GM12878 (cell line): ENCODE results near the gene TMPRSS3. TPM values are rescaled to one million over a fixed set of nuclear protein-coding genes. Genes with fewer than 3 reads are reported as not detected.

Source experiments
- ATAC-seq: fragments of 200-7000 bp; cut with Tn5 transposase; 3 replicates; pipeline ENCODE4 v1.9.1; 2020; ENCODE audit warnings: mild to moderate bottlenecking, moderate library complexity
- BruUV-seq: library from RNA; stranded (reverse); fragments of 400-500 nt; replicated peaks from 2 replicates; lab custom pipeline; 2021; lab: Mats Ljungman, UMichigan
- CTCF ChIA-PET: fragments of 300-600 bp; sonication (Branson Sonifier 250); formaldehyde crosslinking; extraction: SDS; loops from one replicate; lab custom pipeline; 2021; ENCODE audit warnings: inconsistent platforms; lab: Yijun Ruan, JAX
- POLR2A ChIA-PET: fragments of 350-600 bp; formaldehyde crosslinking; extraction: SDS; loops from one replicate; lab custom pipeline; 2021; ENCODE audit warnings: inconsistent platforms; lab: Charles Lee
- RAD21 ChIA-PET: fragments of 300-600 bp; sonication (Branson Sonifier 250); formaldehyde crosslinking; loops from one replicate; lab custom pipeline; 2023; ENCODE audit warnings: antibody characterized with exemption; ENCODE audit not compliant: unreplicated experiment; lab: Charles Lee
- SMC1A ChIA-PET: fragments of 300-600 bp; sonication (Branson Sonifier 250); formaldehyde crosslinking; loops from one replicate; lab custom pipeline; 2023; ENCODE audit not compliant: unreplicated experiment, uncharacterized antibody; lab: Charles Lee
- DNase-seq: peaks from one replicate; pipeline ENCODE4 v3.0.0-alpha.2; 2011; ENCODE audit warnings: low read depth, low spot score
- FAIRE-seq: peaks from 3 replicates; lab custom pipeline; 2011; peaks lifted over from hg19 to GRCh38; lab: Jason Lieb, UNC
- H2AFZ ChIP-seq: 2 replicates; pipeline ENCODE4 v1.6.0; 2011; ENCODE audit warnings: low read depth, low read length, control low read depth; ENCODE audit not compliant: control insufficient read depth
- H3K27ac ChIP-seq: 2 replicates; pipeline ENCODE4 v1.5.1; 2011; ENCODE audit warnings: control low read depth; ENCODE audit not compliant: control insufficient read depth, insufficient read depth
- H3K27me3 ChIP-seq, 2 experiments: replicated peaks in 1 of 2; 2 replicates each; pipeline versions ENCODE4 v1.6.0 to v1.6.1; 2011; ENCODE audit warnings: low read length in 1 of 2; ENCODE audit not compliant: control insufficient read depth in 2 of 2, insufficient read depth in 2 of 2
- H3K36me3 ChIP-seq, 2 experiments: 2 replicates each; pipeline ENCODE4 v1.5.1; 2011; ENCODE audit warnings: low read length in 1 of 2; ENCODE audit not compliant: control insufficient read depth in 2 of 2, insufficient read depth in 2 of 2
- H3K4me1 ChIP-seq: 2 replicates; pipeline ENCODE4 v1.6.1; 2011; ENCODE audit warnings: mild to moderate bottlenecking, low read length, moderate library complexity, mixed read lengths; ENCODE audit not compliant: control insufficient read depth, insufficient read depth
- H3K4me2 ChIP-seq: 2 replicates; pipeline ENCODE4 v1.6.0; 2011; ENCODE audit warnings: control low read depth; ENCODE audit not compliant: control insufficient read depth, insufficient read depth
- H3K4me3 ChIP-seq: fragments of 200-600 bp; sonication (generic); 2 replicates; pipeline ENCODE4 v1.5.1; 2016
- H3K79me2 ChIP-seq: 2 replicates; pipeline ENCODE4 v1.6.0; 2011; ENCODE audit warnings: low read length; ENCODE audit not compliant: control insufficient read depth, insufficient read depth
- H3K9ac ChIP-seq: 2 replicates; pipeline ENCODE4 v1.8.0; 2011; ENCODE audit warnings: low read length, control low read depth, mixed read lengths; ENCODE audit not compliant: control insufficient read depth, insufficient read depth
- H3K9me3 ChIP-seq: replicated peaks from 3 replicates; pipeline ENCODE4 v1.5.1; 2011; ENCODE audit warnings: mild to moderate bottlenecking, low read length; ENCODE audit not compliant: control insufficient read depth, insufficient read depth
- H4K20me1 ChIP-seq: 2 replicates; pipeline ENCODE4 v1.6.0; 2011; ENCODE audit not compliant: control insufficient read depth, insufficient read depth
- BHLHE40 ChIP-seq, 2 experiments: fragments of 450-650 bp in 1 of 2; IDR thresholded peaks; 2 replicates each; pipeline ENCODE4 v1.6.1; 2011 to 2017; ENCODE audit warnings: low read depth in 2 of 2, borderline replicate concordance in 1 of 2, improper control_type of control experiment in 1 of 2, low read length in 1 of 2, mild to moderate bottlenecking in 1 of 2
- CHD2 ChIP-seq: IDR thresholded peaks from 2 replicates; pipeline ENCODE4 v1.6.1; 2011; ENCODE audit warnings: low read depth, low read length, improper control_type of control experiment, borderline replicate concordance
- EED ChIP-seq: sonication (generic); IDR thresholded peaks from 2 replicates; pipeline ENCODE4 v1.6.1; 2016; ENCODE audit warnings: antibody characterized with exemption, low read depth
- IKZF2 ChIP-seq, 2 experiments: fragments of 450-650 bp; IDR thresholded peaks; 2 replicates each; pipeline ENCODE4 v1.6.1; 2017; ENCODE audit warnings: mild to moderate bottlenecking in 2 of 2, moderate library complexity in 2 of 2
- KAT2A ChIP-seq: conservative IDR thresholded peaks from 2 replicates; pipeline ENCODE4 v1.6.1; 2011; ENCODE audit warnings: low read depth, low read length; ENCODE audit not compliant: control insufficient read depth
- LARP7 ChIP-seq: fragments of 450-650 bp; IDR thresholded peaks from 2 replicates; pipeline ENCODE4 v1.6.1; 2017; ENCODE audit warnings: mild to moderate bottlenecking
- NR2C1 ChIP-seq: fragments of 450-650 bp; IDR thresholded peaks from 2 replicates; pipeline ENCODE4 v1.6.1; 2017; ENCODE audit warnings: antibody characterized with exemption, mild to moderate bottlenecking, moderate library complexity
- RAD51 ChIP-seq: fragments of 450-650 bp; IDR thresholded peaks from 2 replicates; pipeline ENCODE4 v1.6.1; 2016; ENCODE audit warnings: moderate library complexity, mild to moderate bottlenecking, inconsistent platforms
- STAT1 ChIP-seq: fragments of 450-650 bp; conservative IDR thresholded peaks from 2 replicates; pipeline ENCODE4 v1.6.1; 2014; ENCODE audit warnings: antibody characterized with exemption, mild to moderate bottlenecking
- WGBS: methylation state at CpG from one replicate; pipeline ENCODE4 v1.1.6; 2016; ENCODE audit warnings: low lambda C conversion rate; ENCODE audit not compliant: insufficient replicate concordance, insufficient coverage; ENCODE audit errors: missing lambda C conversion rate; 5-methylcytosine and 5-hydroxymethylcytosine counted together
- in situ Hi-C: fragments of 300-500 bp; cut with MboI; formaldehyde crosslinking; loops from 9 replicates; pipeline ENCODE4 v1.14.3; 2018; ENCODE audit warnings: mixed read lengths
- intact Hi-C: fragments of 100-400 bp; cut with micrococcal nuclease; formaldehyde crosslinking; loops from one replicate; pipeline ENCODE4 v1.14.2; 2022; ENCODE audit not compliant: unreplicated experiment
- polyA plus RNA-seq, 11 experiments: library from polyadenylated mRNA; depleted of rRNA in 4 of 11; unstranded in 6 of 11; stranded (reverse) in 5 of 11; fragments of >200 nt; fragmentation: Nextera tagmentation in 4 of 11; fragmentation: Illumina TruSeq in 1 of 11; extraction: Ambion mirVana in 4 of 11; extraction: Trizol in 1 of 11; gene quantifications; 1 replicate in 1 of 11; 2 replicates in 10 of 11; pipeline versions ENCODE4 v1.2.1 to v1.2.3, GENCODE V29; 2011 to 2016; ENCODE audit warnings: inconsistent platforms in 2 of 11, missing spikeins in 2 of 11, low read depth in 1 of 11
- total RNA-seq, 4 experiments: library from RNA; depleted of rRNA in 3 of 4; stranded (reverse); fragments of >200 nt in 3 of 4; fragmentation: Illumina TruSeq in 1 of 4; extraction: Trizol in 1 of 4; gene quantifications; 2 replicates each; pipeline versions ENCODE4 v1.2.1 to v1.2.3, GENCODE V29; 2013 to 2021
- TF ChIP-seq, protein P1 (sequence below): IDR thresholded peaks from 2 replicates; pipeline ENCODE4 v1.6.1; 2011; ENCODE audit warnings: borderline replicate concordance, low read depth, mild to moderate bottlenecking, moderate library complexity, low read length; ENCODE audit not compliant: insufficient read depth, poor library complexity, severe bottlenecking
- TF ChIP-seq, protein P2 (sequence below): IDR thresholded peaks from 2 replicates; pipeline ENCODE4 v1.6.1; 2011; ENCODE audit warnings: low read depth, low read length, improper control_type of control experiment, borderline replicate concordance
- TF ChIP-seq, protein P3 (sequence below): fragments of 450-650 bp; IDR thresholded peaks from 2 replicates; pipeline ENCODE4 v1.6.1; 2016; ENCODE audit warnings: mild to moderate bottlenecking

Gene TMPRSS3
- total and polyA plus RNA-seq, 10 of the 15 experiments (the other 5 are each of a cell fraction or from before 2014, with no cell fraction given): 0.51 to 1.5 (median 0.82) TPM; not detected in 1

DNA sequence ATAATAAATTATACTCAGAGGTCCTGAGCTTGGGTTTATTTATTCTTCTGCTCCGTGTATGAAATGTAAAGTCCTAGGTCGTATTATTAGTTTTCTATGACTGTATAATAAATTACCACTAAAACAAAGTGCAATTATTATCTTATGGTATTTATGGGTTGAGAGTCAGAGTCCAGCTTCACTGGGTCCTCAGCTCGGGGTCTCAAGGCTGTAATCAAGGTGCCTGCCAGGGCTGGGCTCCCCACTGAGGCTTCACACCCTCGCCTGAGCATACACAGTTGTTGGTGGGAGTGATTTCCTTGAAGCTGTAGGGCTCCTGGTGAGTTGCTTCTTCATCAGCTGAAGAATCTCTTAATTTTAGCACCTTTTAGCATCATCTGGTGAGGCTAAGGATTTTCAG is 23.0 kb upstream of the TMPRSS3 start:
- H3K9me3 ChIP-seq: peaks cover 10% of the 10 kb centered on the region; the same call in 2 of the 3 replicates
- no peaks in the 10 kb centered on the region for H3K36me3 ChIP-seq
- H4K20me1 ChIP-seq: no peaks in the 10 kb centered on the region
- 78% methylated on average over 4 of the region's 4 CpGs for WGBS
- DNase-seq: no peak
- H3K27ac ChIP-seq: no peak overlapping the region
- no peak overlapping the region for H3K4me3 ChIP-seq
- RAD21 ChIA-PET: interaction anchor here (1.1 to 1.3 kb wide), 3 partner anchors 26 to 255 kb away, joined by 3 read pairs; no protein-coding TSS in a partner anchor
- no TSS peak for BruUV-seq
- no peak overlapping the region for H3K9ac ChIP-seq
- SMC1A ChIA-PET: interaction anchor here (1.1 to 9.4 kb wide), 6 partner anchors 13 to 48 kb away, joined by 3 to 124 read pairs (median 6); no protein-coding TSS in a partner anchor
- no peaks in the 10 kb centered on the region for H3K27me3 ChIP-seq
- CTCF ChIA-PET: interaction anchor here (1.0 to 1.2 kb wide), 3 partner anchors 22 to 109 kb away, joined by 3 to 4 read pairs (median 4); no protein-coding TSS in a partner anchor
- no peak for TF ChIP-seq LARP7
- H3K4me2 ChIP-seq: no peak overlapping the region
- intact Hi-C loops: no loop called here
- POLR2A ChIA-PET: interaction anchor here (1.2 to 2.3 kb wide), 2 partner anchors 18 to 27 kb away, joined by 3 to 8 read pairs; no protein-coding TSS in a partner anchor
- no peak for ATAC-seq
- H3K79me2 ChIP-seq: no peaks in the 10 kb centered on the region
- in situ Hi-C loops: no loop called here
- no peak for FAIRE-seq
- H3K4me1 ChIP-seq: peaks cover 51% of the 10 kb centered on the region
- no peak overlapping the region for H2AFZ ChIP-seq

DNA sequence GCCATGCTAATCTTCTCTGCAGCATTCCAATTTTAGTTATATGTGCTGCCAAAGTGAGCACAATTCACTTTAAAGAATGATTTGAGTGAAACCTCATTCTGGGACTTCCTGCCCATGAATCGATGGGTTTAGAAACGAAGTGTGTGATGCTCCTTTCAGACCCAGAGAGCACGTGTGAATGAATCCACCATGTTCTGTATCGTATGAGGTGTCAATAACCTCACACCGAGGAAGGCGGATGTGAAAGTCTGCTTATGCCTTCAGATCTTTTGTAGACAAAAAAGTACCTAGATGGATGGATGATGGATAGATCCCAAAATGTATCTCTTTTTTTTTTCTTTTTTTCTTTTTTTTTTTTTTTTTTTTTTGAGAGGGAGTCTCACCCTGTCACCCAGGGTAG is 21.7 kb upstream of the TMPRSS3 start:
- no peak for FAIRE-seq
- ChIA-PET RAD21 (interaction anchor here (1.2 to 2.9 kb wide), 3 partner anchors 18 to 119 kb away, joined by 3 to 19 read pairs (median 3); no protein-coding TSS in a partner anchor), CTCF (interaction anchor here (1.8 kb wide), 1 partner anchor 24 kb away, joined by 5 read pairs; no protein-coding TSS in a partner anchor), SMC1A (interaction anchor here (0.9 to 6.1 kb wide), 9 partner anchors 7 to 272 kb away, joined by 3 to 49 read pairs (median 4); no protein-coding TSS in a partner anchor), POLR2A (interaction anchor here (0.9 to 3.8 kb wide), 3 partner anchors 25 to 120 kb away, joined by 3 to 22 read pairs (median 3); no protein-coding TSS in a partner anchor)
- Histone ChIP-seq H4K20me1 (no peaks in the 10 kb centered on the region), H3K79me2 (no peaks in the 10 kb centered on the region), H3K4me3 (no peak overlapping the region), H3K36me3 (no peaks in the 10 kb centered on the region), H2AFZ (no peak overlapping the region), H3K9me3 (peaks cover 10% of the 10 kb centered on the region; the same call in 2 of the 3 replicates), H3K9ac (no peak overlapping the region), H3K4me1 (peaks cover 50% of the 10 kb centered on the region), H3K27me3 (no peaks in the 10 kb centered on the region), H3K27ac (peak overlapping the region; percentile 38), H3K4me2 (no peak overlapping the region)
- no TSS peak for BruUV-seq
- in situ Hi-C loops (no loop called here), intact Hi-C loops (no loop called here)
- peak; percentile 81 for DNase-seq
- peak; percentile 51 for ATAC-seq
- 41% methylated on average over 6 of the region's 6 CpGs for WGBS
- TF ChIP-seq, protein P1, sequence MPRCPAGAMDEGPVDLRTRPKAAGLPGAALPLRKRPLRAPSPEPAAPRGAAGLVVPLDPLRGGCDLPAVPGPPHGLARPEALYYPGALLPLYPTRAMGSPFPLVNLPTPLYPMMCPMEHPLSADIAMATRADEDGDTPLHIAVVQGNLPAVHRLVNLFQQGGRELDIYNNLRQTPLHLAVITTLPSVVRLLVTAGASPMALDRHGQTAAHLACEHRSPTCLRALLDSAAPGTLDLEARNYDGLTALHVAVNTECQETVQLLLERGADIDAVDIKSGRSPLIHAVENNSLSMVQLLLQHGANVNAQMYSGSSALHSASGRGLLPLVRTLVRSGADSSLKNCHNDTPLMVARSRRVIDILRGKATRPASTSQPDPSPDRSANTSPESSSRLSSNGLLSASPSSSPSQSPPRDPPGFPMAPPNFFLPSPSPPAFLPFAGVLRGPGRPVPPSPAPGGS: peak; percentile 26
- TF ChIP-seq KAT2A (no peak), STAT1 (no peak), NR2C1 (no peak), RAD51 (peak; percentile 54; the same call in 1 of the 2 replicates), IKZF2 (IDR thresholded peaks at IDR 0.05) (peak; percentile 49 to 62; a peak in 3 of 4 replicates), BHLHE40 (IDR thresholded peaks at IDR 0.05; ENCODE audit: borderline replicate concordance in 1 of 2, low read depth in 2 of 2, low read length in 1 of 2) (peak; percentile 91), EED (no peak), CHD2 (peak; percentile 53; the same call in 1 of the 2 replicates)
- TF ChIP-seq, protein P2, sequence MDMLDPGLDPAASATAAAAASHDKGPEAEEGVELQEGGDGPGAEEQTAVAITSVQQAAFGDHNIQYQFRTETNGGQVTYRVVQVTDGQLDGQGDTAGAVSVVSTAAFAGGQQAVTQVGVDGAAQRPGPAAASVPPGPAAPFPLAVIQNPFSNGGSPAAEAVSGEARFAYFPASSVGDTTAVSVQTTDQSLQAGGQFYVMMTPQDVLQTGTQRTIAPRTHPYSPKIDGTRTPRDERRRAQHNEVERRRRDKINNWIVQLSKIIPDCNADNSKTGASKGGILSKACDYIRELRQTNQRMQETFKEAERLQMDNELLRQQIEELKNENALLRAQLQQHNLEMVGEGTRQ: peak; percentile 3; the same call in 1 of the 2 replicates
- TF ChIP-seq, protein P3, sequence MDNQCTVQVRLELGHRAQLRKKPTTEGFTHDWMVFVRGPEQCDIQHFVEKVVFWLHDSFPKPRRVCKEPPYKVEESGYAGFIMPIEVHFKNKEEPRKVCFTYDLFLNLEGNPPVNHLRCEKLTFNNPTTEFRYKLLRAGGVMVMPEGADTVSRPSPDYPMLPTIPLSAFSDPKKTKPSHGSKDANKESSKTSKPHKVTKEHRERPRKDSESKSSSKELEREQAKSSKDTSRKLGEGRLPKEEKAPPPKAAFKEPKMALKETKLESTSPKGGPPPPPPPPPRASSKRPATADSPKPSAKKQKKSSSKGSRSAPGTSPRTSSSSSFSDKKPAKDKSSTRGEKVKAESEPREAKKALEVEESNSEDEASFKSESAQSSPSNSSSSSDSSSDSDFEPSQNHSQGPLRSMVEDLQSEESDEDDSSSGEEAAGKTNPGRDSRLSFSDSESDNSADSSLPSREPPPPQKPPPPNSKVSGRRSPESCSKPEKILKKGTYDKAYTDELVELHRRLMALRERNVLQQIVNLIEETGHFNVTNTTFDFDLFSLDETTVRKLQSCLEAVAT: no peak
